Mesendoderm (in vitro differentiated cells): Measurements from ENCODE around the gene ADGRL3.

ENCODE experiments used
- DNase-seq: peaks from one replicate; pipeline ENCODE4 v3.0.0; 2013
- H2AK5ac ChIP-seq: 2 replicates; pipeline ENCODE4 v1.6.1; 2013; ENCODE audit warnings: low read length, inconsistent platforms
- H2BK120ac ChIP-seq: 2 replicates; pipeline ENCODE4 v1.6.1; 2013; ENCODE audit warnings: low read depth, mild to moderate bottlenecking, low read length, moderate library complexity, mixed read lengths
- H2BK15ac ChIP-seq: replicated peaks from 2 replicates; pipeline ENCODE4 v1.6.1; 2013; ENCODE audit warnings: low read depth, mild to moderate bottlenecking, moderate library complexity
- H2BK5ac ChIP-seq: 2 replicates; pipeline ENCODE4 v1.6.1; 2013; ENCODE audit warnings: low read length, inconsistent platforms
- H3K18ac ChIP-seq: 2 replicates; pipeline ENCODE4 v1.6.1; 2013; ENCODE audit warnings: mild to moderate bottlenecking, low read length, mixed read lengths
- H3K23ac ChIP-seq: one replicate; pipeline ENCODE4 v1.6.1; 2013; ENCODE audit warnings: low read length
- H3K27ac ChIP-seq: 2 replicates; pipeline ENCODE4 v1.5.1; 2013; ENCODE audit warnings: low read depth, mild to moderate bottlenecking, inconsistent platforms, low read length, moderate library complexity
- H3K27me3 ChIP-seq: 2 replicates; pipeline ENCODE4 v1.6.1; 2013; ENCODE audit warnings: low read length, control low read depth, mild to moderate bottlenecking, inconsistent platforms; ENCODE audit not compliant: insufficient read depth, poor library complexity
- H3K36me3 ChIP-seq: 2 replicates; pipeline ENCODE4 v1.6.1; 2013; ENCODE audit warnings: low read length, inconsistent platforms; ENCODE audit not compliant: control insufficient read depth, insufficient read depth
- H3K4ac ChIP-seq: one replicate; pipeline ENCODE4 v1.6.1; 2013; ENCODE audit warnings: low read depth, mild to moderate bottlenecking, low read length, moderate library complexity
- H3K4me1 ChIP-seq: 2 replicates; pipeline ENCODE4 v1.6.1; 2013; ENCODE audit warnings: low read depth, low read length, inconsistent platforms; ENCODE audit not compliant: control insufficient read depth
- H3K4me2 ChIP-seq: 2 replicates; pipeline ENCODE4 v1.6.1; 2013; ENCODE audit warnings: low read length
- H3K4me3 ChIP-seq: 2 replicates; pipeline ENCODE4 v1.5.1; 2013; ENCODE audit warnings: mild to moderate bottlenecking, low read length
- H3K56ac ChIP-seq: one replicate; pipeline ENCODE4 v1.6.1; 2013; ENCODE audit warnings: low read length
- H3K79me1 ChIP-seq: 2 replicates; pipeline ENCODE4 v1.6.1; 2013; ENCODE audit warnings: low read length, inconsistent platforms
- H3K79me2 ChIP-seq: 2 replicates; pipeline ENCODE4 v1.6.1; 2013; ENCODE audit warnings: mild to moderate bottlenecking, low read length; ENCODE audit not compliant: control insufficient read depth, insufficient read depth
- H3K9ac ChIP-seq: 2 replicates; pipeline ENCODE4 v1.6.1; 2013; ENCODE audit warnings: low read length, inconsistent platforms
- H4K5ac ChIP-seq: one replicate; pipeline ENCODE4 v1.6.1; 2013; ENCODE audit warnings: low read length
- H4K8ac ChIP-seq: one replicate; pipeline ENCODE4 v1.6.1; 2013; ENCODE audit warnings: low read depth, mild to moderate bottlenecking, control low read depth, low read length, moderate library complexity
- WGBS: extraction: QIAGEN DNeasy Blood & Tissue Kit; methylation state at CpG from one replicate; pipeline ENCODE4 v1.1.7; 2013; ENCODE audit warnings: low lambda C conversion rate, missing lambda C conversion rate; ENCODE audit not compliant: insufficient coverage; ENCODE audit errors: extremely low coverage; 5-methylcytosine and 5-hydroxymethylcytosine counted together

Gene ADGRL3

GRCh38 chr4:62018537-62018936 lies 818.4 kb downstream of the ADGRL3 start:
- Histone ChIP-seq H4K5ac (no peak overlapping the region), H3K4ac (no peak overlapping the region), H3K23ac (no peak overlapping the region), H3K4me2 (no peak overlapping the region), H3K56ac (no peak overlapping the region), H3K4me3 (no peak overlapping the region), H3K27ac (no peak overlapping the region), H2AK5ac (no peak overlapping the region), H3K36me3 (no peaks in the 10 kb centered on the region), H3K27me3 (no peaks in the 10 kb centered on the region), H3K9ac (no peak overlapping the region), H4K8ac (no peak overlapping the region), H2BK15ac (no peak overlapping the region), H3K4me1 (peaks cover 1% of the 10 kb centered on the region), H2BK5ac (no peak overlapping the region), H3K79me2 (no peaks in the 10 kb centered on the region), H3K18ac (no peak overlapping the region), H2BK120ac (no peak overlapping the region), H3K79me1 (no peaks in the 10 kb centered on the region)
- peak; percentile 83 for DNase-seq
- no CpG with 5 or more reads among the region's 4 CpGs for WGBS

GRCh38 chr4:62023633-62024032 lies 823.5 kb downstream of the ADGRL3 start:
- Histone ChIP-seq H3K27ac (no peak overlapping the region), H3K79me2 (no peaks in the 10 kb centered on the region)
- no CpG with 5 or more reads among the region's 3 CpGs for WGBS

GRCh38 chr4:62028745-62029144 lies 828.6 kb downstream of the ADGRL3 start:
- Histone ChIP-seq H4K5ac (no peak overlapping the region), H2BK15ac (no peak overlapping the region), H3K27me3 (no peaks in the 10 kb centered on the region), H2BK5ac (no peak overlapping the region), H4K8ac (no peak overlapping the region), H3K27ac (no peak overlapping the region), H3K36me3 (no peaks in the 10 kb centered on the region), H3K4me3 (no peak overlapping the region), H3K79me2 (no peaks in the 10 kb centered on the region), H3K79me1 (no peaks in the 10 kb centered on the region), H3K9ac (no peak overlapping the region), H3K23ac (no peak overlapping the region), H3K18ac (no peak overlapping the region), H3K4me1 (no peaks in the 10 kb centered on the region), H2AK5ac (no peak overlapping the region), H3K4me2 (no peak overlapping the region), H3K4ac (no peak overlapping the region), H3K56ac (no peak overlapping the region), H2BK120ac (no peak overlapping the region)
- no CpG with 5 or more reads among the region's 2 CpGs for WGBS
- DNase-seq: no peak

More at GRCh38 chr4:62023633-62024032, 823.5 kb downstream of the ADGRL3 start:
- Histone ChIP-seq H2BK5ac (no peak overlapping the region), H4K5ac (no peak overlapping the region), H3K36me3 (no peaks in the 10 kb centered on the region), H4K8ac (no peak overlapping the region), H3K4ac (no peak overlapping the region), H3K4me1 (no peaks in the 10 kb centered on the region), H2BK120ac (no peak overlapping the region), H3K79me1 (no peaks in the 10 kb centered on the region), H3K4me3 (no peak overlapping the region), H3K27me3 (no peaks in the 10 kb centered on the region), H3K23ac (no peak overlapping the region), H2BK15ac (no peak overlapping the region), H2AK5ac (no peak overlapping the region), H3K18ac (no peak overlapping the region), H3K56ac (no peak overlapping the region), H3K4me2 (no peak overlapping the region), H3K9ac (no peak overlapping the region)
- no peak for DNase-seq

DNA sequence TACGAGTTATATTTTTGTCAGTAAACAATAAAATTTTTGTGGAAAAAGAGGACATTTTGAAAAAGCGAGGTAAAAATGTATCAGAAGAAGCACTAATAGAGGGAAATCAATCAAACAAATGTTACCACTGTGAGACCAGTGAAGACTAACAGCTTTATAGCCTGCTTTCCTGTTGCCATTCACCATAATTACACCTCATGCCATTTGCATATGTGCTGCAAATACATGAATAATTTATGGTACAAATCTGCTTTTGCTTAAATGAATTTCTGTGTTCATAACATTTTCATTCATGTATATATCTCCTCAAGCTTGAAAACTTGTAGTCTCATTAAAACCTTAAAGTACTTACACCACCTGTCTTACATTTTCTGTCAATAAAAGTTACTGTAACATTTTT lies 830.8 kb downstream of the ADGRL3 start:
- Histone ChIP-seq H3K27me3 (no peaks in the 10 kb centered on the region), H3K4me2 (no peak overlapping the region), H2BK15ac (no peak overlapping the region), H3K18ac (no peak overlapping the region), H4K8ac (no peak overlapping the region), H2AK5ac (no peak overlapping the region), H2BK120ac (no peak overlapping the region), H2BK5ac (no peak overlapping the region), H3K4ac (no peak overlapping the region), H3K79me1 (no peaks in the 10 kb centered on the region), H3K27ac (no peak overlapping the region), H3K79me2 (no peaks in the 10 kb centered on the region), H3K36me3 (no peaks in the 10 kb centered on the region), H3K56ac (no peak overlapping the region), H3K4me3 (no peak overlapping the region), H4K5ac (no peak overlapping the region), H3K23ac (no peak overlapping the region), H3K4me1 (no peaks in the 10 kb centered on the region), H3K9ac (no peak overlapping the region)
- no CpG with 5 or more reads among the region's 2 CpGs for WGBS
- DNase-seq: no peak

- Histone ChIP-seq H3K4ac (no peak overlapping the region), H4K8ac (no peak overlapping the region), H3K27me3 (no peaks in the 10 kb centered on the region), H3K4me3 (no peak overlapping the region), H3K79me1 (no peaks in the 10 kb centered on the region), H3K36me3 (no peaks in the 10 kb centered on the region), H2AK5ac (no peak overlapping the region), H3K18ac (no peak overlapping the region), H3K9ac (no peak overlapping the region), H3K79me2 (no peaks in the 10 kb centered on the region), H4K5ac (no peak overlapping the region), H2BK5ac (no peak overlapping the region), H3K23ac (no peak overlapping the region), H3K4me1 (no peaks in the 10 kb centered on the region), H3K4me2 (no peak overlapping the region), H3K56ac (no peak overlapping the region), H2BK15ac (no peak overlapping the region), H3K27ac (no peak overlapping the region), H2BK120ac (no peak overlapping the region)
- WGBS: no CpG with 5 or more reads among the region's 5 CpGs
- DNase-seq: no peak
Observed at GRCh38 chr4:62037571-62037970, 837.4 kb downstream of the ADGRL3 start.

DNA sequence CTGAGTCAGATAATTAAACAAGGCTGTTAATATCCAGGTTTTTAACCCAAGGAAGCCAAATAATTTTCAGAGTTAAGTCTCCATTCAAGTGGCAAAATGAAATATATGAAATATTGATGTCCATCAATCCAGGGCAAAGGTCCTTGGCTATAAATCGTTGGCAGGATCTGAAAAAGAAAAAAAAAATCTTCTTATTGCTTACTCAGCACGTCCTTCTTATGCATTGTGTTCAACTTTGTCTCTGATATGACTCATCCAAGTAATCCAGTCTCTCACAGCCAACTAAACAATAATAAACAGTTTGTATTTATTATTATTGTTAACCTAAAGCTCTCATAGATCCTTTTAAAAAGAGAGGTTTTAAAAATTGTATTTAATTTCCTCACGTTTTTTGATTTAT lies 851.2 kb downstream of the ADGRL3 start:
- Histone ChIP-seq H3K79me1 (no peaks in the 10 kb centered on the region), H3K27ac (no peak overlapping the region), H3K56ac (no peak overlapping the region), H2AK5ac (no peak overlapping the region), H3K4me2 (no peak overlapping the region), H3K27me3 (no peaks in the 10 kb centered on the region), H2BK15ac (no peak overlapping the region), H4K5ac (no peak overlapping the region), H3K4me1 (no peaks in the 10 kb centered on the region), H3K79me2 (no peaks in the 10 kb centered on the region), H3K23ac (no peak overlapping the region), H3K4me3 (no peak overlapping the region), H3K9ac (no peak overlapping the region), H3K4ac (no peak overlapping the region), H3K18ac (no peak overlapping the region), H2BK5ac (no peak overlapping the region), H2BK120ac (no peak overlapping the region), H3K36me3 (no peaks in the 10 kb centered on the region), H4K8ac (no peak overlapping the region)
- no CpG with 5 or more reads among the region's 3 CpGs for WGBS
- no peak for DNase-seq
